OCI-M2 (cell line): ENCODE results near the gene MYH7.

Experiments used
- DNase-seq: peaks from one replicate; lab custom pipeline; 2025; ENCODE audit not compliant: unreplicated experiment; lab: John Stamatoyannopoulos, UW

MYH7 gene

GRCh38 chr14:23373041-23373440, 62.4 kb downstream of the MYH7 start:
- no peak for DNase-seq

DNA sequence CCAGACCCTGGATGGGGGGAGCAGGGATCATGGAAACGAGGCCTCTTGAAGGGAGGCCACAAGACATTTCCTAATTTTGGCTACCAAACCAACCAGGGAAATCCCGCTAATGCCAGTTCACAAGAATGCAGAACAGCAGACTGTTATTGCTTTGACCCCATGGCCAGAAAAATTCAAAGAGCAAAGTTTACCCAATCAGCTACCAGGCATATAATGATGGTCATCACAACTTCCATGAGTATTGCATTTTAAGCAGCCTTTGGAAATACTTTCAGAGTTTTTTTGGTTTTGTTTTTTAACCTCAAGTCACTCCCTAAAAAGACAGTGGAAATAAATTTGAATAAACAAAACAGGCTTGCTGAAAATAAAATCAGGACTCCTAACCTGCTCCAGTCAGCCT, 63.0 kb downstream of the MYH7 start, which contains the start of gene IL25:
Gene IL25 (plus strand): TSS at position 301 of the 400 bp plus-strand sequence.
- DNase-seq: no peak

- DNase-seq: no peak
Observed at GRCh38 chr14:23371865-23372264, 63.6 kb downstream of the MYH7 start.

DNA sequence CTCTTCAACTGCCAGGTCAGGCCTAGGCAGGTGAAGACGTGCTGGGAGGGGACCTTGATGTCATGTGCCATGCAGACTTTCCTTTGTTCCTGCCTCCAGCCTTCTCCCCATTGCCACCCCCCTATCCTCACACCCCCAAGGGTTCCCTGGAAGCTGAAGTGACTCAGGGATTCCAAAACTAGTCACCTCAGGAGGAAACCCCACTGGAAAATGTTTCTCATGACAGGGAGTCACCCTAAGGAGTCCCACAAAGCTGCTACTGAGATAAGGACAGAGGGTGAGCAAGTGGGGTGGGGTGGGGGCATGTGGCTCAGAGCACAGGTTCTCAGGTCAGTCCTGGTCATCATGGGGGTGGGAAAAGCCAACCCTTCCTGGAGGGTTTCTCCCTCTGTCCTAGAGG, 65.2 kb downstream of the MYH7 start:
- DNase-seq: no peak

GRCh38 chr14:23366426-23366921, 69.0 kb downstream of the MYH7 start:
- no peak for DNase-seq

- no peak for DNase-seq
Observed at GRCh38 chr14:23365732-23366425, 69.6 kb downstream of the MYH7 start.

DNA sequence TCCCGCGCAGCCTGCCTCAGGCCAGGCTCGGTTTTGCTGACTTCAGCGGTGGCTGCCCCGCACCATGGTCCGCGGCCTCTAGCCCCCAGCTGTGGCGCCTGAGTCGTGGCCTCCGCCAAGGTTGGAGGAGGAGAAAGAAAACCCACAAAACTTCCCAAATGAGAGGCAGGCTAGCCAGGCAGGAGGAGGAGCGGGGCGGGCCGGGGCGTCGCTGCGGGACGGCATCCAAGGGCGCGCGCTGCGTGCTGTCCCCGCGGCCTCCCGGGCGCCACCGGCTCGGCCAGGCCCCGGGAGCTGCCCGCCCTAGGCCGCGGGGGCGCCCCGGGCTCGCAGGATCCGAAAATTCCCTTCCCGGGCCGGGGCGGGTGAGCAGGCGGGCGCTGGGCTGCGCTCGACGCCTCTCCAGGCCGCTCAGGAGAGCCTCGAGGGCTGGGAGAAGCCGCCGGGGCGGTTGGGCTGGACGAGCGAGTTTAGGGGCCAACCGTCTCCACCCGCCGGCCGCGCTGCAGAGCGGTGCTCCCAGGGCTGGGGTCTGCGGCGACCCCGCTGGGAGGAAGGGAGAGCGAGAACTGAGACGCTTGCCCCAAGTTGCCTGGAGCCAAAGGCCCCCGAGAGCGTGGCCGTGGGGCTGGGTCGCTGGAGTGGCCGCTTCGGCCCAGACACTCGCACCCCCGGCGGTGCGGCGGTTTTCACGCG, 70.3 kb downstream of the MYH7 start, which contains the start of gene EFS:
Gene EFS (minus strand): TSS at position 137 of the 696 bp plus-strand sequence. CDS start 147 bp downstream, outside the sequence.
- no peak for DNase-seq

DNA sequence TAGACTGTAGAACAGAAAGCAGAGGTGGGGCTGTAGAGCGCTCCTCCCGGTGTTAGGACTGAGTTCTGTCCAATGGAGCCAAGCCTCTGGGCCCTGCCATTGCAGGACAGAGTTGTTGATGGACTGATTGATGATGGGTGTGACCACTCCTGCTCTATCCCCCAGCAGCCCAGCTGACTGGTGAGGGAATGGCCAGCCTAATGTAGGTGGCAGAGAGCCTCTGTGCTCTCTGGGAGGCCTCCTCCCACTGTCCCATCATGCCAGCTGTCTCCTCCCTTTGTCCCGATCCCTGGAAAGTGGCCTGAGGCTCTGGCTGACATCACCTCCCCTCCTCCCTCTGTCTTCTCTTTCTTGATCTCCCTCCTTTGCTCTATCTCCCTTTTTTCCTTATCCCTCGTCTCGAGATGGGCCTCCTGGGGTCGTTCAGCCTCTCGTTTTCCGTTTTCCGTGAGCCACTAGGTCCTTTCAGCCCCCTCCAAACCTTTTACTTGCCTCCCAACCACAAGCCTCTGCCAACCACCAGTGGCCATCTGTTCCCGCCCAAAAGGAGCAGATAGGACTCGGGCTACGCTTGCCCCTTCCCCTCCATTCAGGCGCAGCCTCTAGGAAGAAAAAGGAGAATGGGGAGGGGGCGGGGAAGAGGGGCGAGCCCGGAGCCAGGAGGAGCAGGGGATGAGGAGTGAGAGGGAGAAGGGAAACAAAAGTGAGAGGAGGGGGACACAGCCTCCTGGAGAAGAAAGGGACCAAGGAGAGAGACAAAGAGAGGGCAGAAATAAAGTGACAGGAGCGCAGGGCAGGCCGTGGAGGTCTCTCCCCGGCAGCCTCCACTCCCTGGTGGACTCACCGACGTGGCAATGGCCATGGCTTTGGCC, 71.1 kb downstream of the MYH7 start:
- DNase-seq: no peak
